ENCODE data around the gene KLHL8.

The KLHL8 gene

GRCh38 chr4:87232216-87232615, 11.8 kb upstream of the KLHL8 start:
- Histone ChIP-seq H3K4me1 (ENCODE audit: low read length) (peaks cover 4% of the 10 kb centered on the region; the same call in 1 of the 2 replicates), H3K4me2 (ENCODE audit: low read length) (no peak overlapping the region), H3K9me3 (ENCODE audit: insufficient read depth, low read length) (no peaks in the 10 kb centered on the region), H2AFZ (ENCODE audit: low read depth, low read length) (no peak overlapping the region), H3K4me3 (ENCODE audit: low read length) (no peak overlapping the region), H3K27me3 (ENCODE audit: low read depth, low read length) (peaks cover 5% of the 10 kb centered on the region; the same call in 1 of the 2 replicates), H3K36me3 (replicated peaks; ENCODE audit: low read depth, low read length) (no peaks in the 10 kb centered on the region), H3K79me2 (ENCODE audit: low read length) (no peaks in the 10 kb centered on the region), H3K9ac (ENCODE audit: low read length) (no peak overlapping the region), H3K27ac (ENCODE audit: low read length) (no peak overlapping the region), H4K20me1 (ENCODE audit: insufficient read depth, low read length) (no peaks in the 10 kb centered on the region)
- TF ChIP-seq CTCF (IDR thresholded peaks at IDR 0.05; ENCODE audit: low read depth, low read length): no peak
- no peak for TF ChIP-seq EZH2phosphoT487 (IDR thresholded peaks at IDR 0.05; ENCODE audit: low read depth)

- Histone ChIP-seq H3K27ac (ENCODE audit: low read length) (no peak overlapping the region), H3K4me2 (ENCODE audit: low read length) (no peak overlapping the region), H3K4me1 (ENCODE audit: low read length) (peaks cover 4% of the 10 kb centered on the region; the same call in 1 of the 2 replicates), H3K79me2 (ENCODE audit: low read length) (no peaks in the 10 kb centered on the region), H4K20me1 (ENCODE audit: insufficient read depth, low read length) (no peaks in the 10 kb centered on the region), H3K27me3 (ENCODE audit: low read depth, low read length) (peaks cover 5% of the 10 kb centered on the region; the same call in 1 of the 2 replicates), H2AFZ (ENCODE audit: low read depth, low read length) (no peak overlapping the region), H3K9me3 (ENCODE audit: insufficient read depth, low read length) (no peaks in the 10 kb centered on the region), H3K9ac (ENCODE audit: low read length) (no peak overlapping the region), H3K4me3 (ENCODE audit: low read length) (no peak overlapping the region), H3K36me3 (replicated peaks; ENCODE audit: low read depth, low read length) (no peaks in the 10 kb centered on the region)
- TF ChIP-seq CTCF (IDR thresholded peaks at IDR 0.05; ENCODE audit: low read depth, low read length): no peak
- no peak for TF ChIP-seq EZH2phosphoT487 (IDR thresholded peaks at IDR 0.05; ENCODE audit: low read depth)
These were observed 10.4 kb upstream of the KLHL8 start for GRCh38 chr4:87230806-87231205.

- Histone ChIP-seq H3K9ac (ENCODE audit: low read length) (no peak overlapping the region), H3K4me3 (ENCODE audit: low read length) (no peak overlapping the region), H3K27ac (ENCODE audit: low read length) (no peak overlapping the region), H4K20me1 (ENCODE audit: insufficient read depth, low read length) (no peaks in the 10 kb centered on the region), H2AFZ (ENCODE audit: low read depth, low read length) (no peak overlapping the region), H3K27me3 (ENCODE audit: low read depth, low read length) (peaks cover 5% of the 10 kb centered on the region; the same call in 1 of the 2 replicates), H3K4me1 (ENCODE audit: low read length) (no peaks in the 10 kb centered on the region), H3K4me2 (ENCODE audit: low read length) (no peak overlapping the region), H3K9me3 (ENCODE audit: insufficient read depth, low read length) (no peaks in the 10 kb centered on the region), H3K36me3 (replicated peaks; ENCODE audit: low read depth, low read length) (no peaks in the 10 kb centered on the region), H3K79me2 (ENCODE audit: low read length) (no peaks in the 10 kb centered on the region)
- TF ChIP-seq CTCF (IDR thresholded peaks at IDR 0.05; ENCODE audit: low read depth, low read length) (no peak), EZH2phosphoT487 (IDR thresholded peaks at IDR 0.05; ENCODE audit: low read depth) (no peak)
These were observed 9.6 kb upstream of the KLHL8 start for GRCh38 chr4:87229979-87230378.

- Histone ChIP-seq H2AFZ (ENCODE audit: low read depth, low read length) (no peak overlapping the region), H3K27me3 (ENCODE audit: low read depth, low read length) (peaks cover 5% of the 10 kb centered on the region; the same call in 1 of the 2 replicates)
These were observed 7.9 kb upstream of the KLHL8 start for GRCh38 chr4:87228262-87228860.

More at GRCh38 chr4:87228262-87228860, 7.9 kb upstream of the KLHL8 start:
- no peak overlapping the region for H3K4me3 ChIP-seq (ENCODE audit: low read length)
- H3K79me2 ChIP-seq (ENCODE audit: low read length): no peaks in the 10 kb centered on the region
- H3K4me2 ChIP-seq (ENCODE audit: low read length): no peak overlapping the region
- no peak overlapping the region for H3K27ac ChIP-seq (ENCODE audit: low read length)
- no peaks in the 10 kb centered on the region for H3K4me1 ChIP-seq (ENCODE audit: low read length)
- no peaks in the 10 kb centered on the region for H3K36me3 ChIP-seq (replicated peaks; ENCODE audit: low read depth, low read length)
- H3K9ac ChIP-seq (ENCODE audit: low read length): no peak overlapping the region
- H4K20me1 ChIP-seq (ENCODE audit: insufficient read depth, low read length): no peaks in the 10 kb centered on the region
- no peaks in the 10 kb centered on the region for H3K9me3 ChIP-seq (ENCODE audit: insufficient read depth, low read length)
- TF ChIP-seq CTCF (IDR thresholded peaks at IDR 0.05; ENCODE audit: low read depth, low read length): no peak
- no peak for TF ChIP-seq EZH2phosphoT487 (IDR thresholded peaks at IDR 0.05; ENCODE audit: low read depth)

All from OCI-LY3 (cell line).